ENCODE measurements around the gene KEAP1.

- TF ChIP-seq CTCF (IDR thresholded peaks at IDR 0.05), result no peak
- no peak for TF ChIP-seq POLR2A (IDR thresholded peaks at IDR 0.05)
These were observed 49.4 kb upstream of the KEAP1 start for GRCh38 chr19:10552510-10553053.

Data from thyroid gland (tissue), 4 donors.